NCI-H446 treated with DMSO at 0.1 percent for 48 hours (cell line): ENCODE measurements around the gene FJX1.
A peak's percentile ranks its signal among the peaks of the same experiment; 100 is the strongest.

ENCODE experiments used
- DNase-seq: peaks from one replicate; lab custom pipeline; 2025; lab: John Stamatoyannopoulos, UW

FJX1 gene

DNA sequence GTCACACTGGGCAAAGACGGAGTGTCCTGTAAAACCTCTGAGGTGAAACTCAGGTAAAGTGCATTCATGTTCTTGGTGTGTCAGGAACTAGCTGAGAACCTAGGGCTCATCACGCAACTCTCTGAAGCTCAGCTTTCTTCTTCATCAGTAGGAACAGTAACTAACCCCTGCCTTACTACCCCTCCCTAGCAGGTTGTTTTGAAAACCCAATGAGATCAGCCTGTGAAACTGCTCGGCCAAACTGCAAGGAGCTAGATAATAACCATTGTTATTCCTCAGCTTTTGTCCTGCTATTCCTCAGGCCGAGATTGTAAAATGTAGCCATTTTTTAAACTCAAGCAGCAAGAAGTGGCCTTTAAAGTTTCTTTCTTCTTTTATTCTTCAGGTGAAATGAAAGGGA is 9.8 kb upstream of the FJX1 start:
- no peak for DNase-seq

DNA sequence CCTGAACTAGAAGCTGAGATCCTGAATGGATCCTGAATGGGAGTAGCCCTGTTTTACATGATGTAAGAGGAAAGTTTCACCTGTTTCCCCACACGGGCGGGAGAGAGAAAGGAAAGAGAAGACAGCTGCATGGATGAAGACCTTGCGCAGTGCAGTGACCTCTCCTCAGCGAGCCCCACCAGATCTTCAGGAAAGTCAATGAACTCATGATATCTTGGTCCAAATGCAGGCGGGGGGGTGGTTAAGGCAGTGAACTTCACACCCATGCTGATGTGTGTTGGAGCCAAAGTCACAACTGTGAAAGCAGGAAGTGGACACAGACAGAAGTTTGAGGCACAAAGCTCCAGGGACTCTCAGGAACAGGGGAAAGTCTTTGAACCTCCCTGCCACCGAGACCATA is 8.6 kb upstream of the FJX1 start:
- no peak for DNase-seq

DNA sequence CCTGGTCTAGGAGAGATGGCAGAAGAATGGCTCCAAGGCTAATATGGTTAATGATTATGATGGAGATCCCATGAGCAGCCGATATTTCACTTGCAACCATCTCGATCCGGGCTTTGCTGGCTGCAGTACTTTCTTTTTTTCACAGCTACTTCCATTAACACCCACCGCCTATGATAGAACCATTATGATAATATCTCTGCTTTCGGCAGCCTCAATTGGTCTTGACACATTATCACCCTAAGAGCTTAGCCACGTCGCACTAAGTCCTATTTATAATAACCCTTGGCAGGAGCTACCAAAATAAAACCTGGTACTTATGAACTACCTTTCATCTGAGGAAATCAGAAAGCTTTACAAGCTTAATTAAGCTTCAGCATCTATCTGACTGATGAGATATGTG is 7.6 kb upstream of the FJX1 start:
- DNase-seq, result no peak

DNA sequence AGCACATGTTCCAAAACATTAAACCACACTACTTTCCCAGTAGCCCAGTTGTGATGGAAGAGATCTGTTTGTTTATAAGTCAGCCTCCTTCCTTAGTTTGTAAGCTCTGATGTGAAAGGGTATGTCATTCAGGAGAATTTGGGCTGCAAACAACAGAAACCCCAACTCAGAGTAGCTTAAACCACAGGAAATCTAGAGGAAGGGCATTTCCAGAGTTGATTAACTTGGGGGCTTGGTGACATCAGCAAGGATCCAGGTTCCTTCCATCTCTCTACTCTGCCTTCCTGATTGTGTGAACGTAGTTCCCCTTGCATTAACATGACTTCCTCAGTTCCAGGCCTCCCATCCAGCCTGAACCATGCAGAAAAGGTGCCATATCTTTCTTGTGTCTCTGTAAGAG is 6.5 kb upstream of the FJX1 start:
- no peak for DNase-seq

DNA sequence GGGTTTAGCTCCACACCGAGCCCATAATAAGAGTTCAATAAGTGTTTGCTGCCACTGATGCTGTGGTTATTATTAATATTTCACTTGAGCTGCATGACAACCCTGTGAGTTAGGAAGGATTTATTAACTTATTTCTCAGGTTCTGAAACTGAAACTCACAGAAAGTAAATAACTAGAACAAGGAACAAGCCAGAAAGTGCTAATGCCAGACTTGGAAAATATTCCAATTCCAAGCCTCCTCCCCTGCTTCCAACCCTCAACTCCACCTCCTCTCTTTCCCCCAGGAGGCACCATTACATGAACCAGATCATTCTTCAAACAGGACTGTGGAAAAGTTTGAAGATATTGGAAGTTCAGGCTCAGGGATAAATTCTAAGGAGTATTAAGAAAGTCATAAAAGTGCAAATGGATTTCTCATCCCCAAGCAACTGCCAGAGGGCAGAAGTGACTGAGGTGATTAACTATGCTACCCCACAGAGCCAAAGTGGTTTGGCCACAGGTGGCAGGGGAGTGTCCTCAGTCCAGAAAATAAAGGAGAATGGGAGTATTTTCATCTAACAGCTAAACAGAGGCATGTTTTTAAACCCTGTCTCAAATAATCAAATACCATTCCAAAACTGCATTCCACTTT is 3.2 kb upstream of the FJX1 start:
- no peak for DNase-seq

DNA sequence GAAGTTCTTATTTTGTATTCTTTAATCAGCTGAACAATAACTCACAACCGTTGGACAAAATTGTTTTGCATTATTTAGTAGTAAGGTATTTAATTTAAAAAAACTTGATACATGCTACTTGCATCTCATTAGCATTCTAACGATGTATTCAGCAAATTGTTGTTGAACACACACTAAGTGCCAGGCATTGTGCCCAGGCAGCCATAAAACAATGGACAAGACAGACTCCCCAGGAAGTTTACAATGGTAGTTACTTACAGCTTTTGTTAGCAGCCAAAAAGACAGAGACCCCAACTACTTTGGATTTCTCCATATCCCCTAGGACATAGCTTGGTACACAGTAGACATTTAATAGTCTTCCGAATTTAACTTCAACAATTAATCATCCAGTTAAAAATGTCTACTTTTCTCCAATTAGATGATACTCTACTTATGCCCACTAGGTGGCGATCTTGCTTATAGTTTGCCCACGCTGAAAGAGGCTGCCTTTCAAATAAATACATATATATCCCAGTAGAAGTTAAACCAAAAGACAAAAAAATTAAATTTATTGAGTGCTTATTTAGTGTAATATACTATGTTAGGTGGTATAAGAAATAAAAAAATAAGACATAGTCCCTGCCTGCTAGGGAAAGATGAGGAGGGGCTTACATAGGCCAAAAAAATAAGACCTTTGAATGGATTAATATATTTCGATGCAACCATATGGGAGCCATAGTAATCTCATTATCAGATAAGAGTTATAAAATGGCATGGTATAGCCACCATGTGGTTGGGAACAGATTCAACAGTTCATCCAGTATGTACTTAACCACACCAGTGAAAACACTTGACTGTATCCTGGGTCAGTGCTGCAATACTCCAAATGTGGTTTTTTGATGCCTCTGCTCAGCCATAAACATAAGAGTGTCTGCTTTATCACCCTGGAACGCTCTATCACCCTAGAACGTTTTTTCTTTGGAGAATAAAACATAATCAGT is 2.0 kb upstream of the FJX1 start:
- DNase-seq, result peak; percentile 77

DNA sequence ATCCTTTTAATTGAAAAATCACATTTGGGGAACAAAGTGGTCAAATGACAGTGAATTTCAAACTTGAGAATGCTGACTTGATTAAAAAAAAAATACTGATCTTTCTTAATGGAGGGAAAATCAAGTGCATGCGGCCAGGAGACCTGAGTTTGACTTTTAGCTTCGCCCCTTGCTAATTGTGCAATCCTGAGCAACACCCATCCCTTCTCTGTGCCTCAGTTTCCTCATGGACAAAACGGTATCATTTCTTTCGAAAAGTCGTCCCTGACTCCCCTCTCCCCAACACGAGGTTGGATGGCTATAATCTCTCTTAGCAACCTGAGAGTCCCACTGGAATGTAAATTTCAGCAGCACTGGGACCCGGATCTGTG is 959 bp upstream of the FJX1 start:
- no peak for DNase-seq

DNA sequence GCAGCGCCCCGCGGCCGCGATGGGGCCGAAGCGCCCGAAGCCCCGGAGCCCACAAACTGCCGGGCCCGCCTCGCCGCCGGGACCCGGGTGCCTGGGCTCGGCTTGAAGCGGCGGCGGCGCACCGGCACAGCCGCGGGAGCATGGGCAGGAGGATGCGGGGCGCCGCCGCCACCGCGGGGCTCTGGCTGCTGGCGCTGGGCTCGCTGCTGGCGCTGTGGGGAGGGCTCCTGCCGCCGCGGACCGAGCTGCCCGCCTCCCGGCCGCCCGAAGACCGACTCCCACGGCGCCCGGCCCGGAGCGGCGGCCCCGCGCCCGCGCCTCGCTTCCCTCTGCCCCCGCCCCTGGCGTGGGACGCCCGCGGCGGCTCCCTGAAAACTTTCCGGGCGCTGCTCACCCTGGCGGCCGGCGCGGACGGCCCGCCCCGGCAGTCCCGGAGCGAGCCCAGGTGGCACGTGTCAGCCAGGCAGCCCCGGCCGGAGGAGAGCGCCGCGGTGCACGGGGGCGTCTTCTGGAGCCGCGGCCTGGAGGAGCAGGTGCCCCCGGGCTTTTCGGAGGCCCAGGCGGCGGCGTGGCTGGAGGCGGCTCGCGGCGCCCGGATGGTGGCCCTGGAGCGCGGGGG is 346 bp downstream of the FJX1 start:
- no peak for DNase-seq

DNA sequence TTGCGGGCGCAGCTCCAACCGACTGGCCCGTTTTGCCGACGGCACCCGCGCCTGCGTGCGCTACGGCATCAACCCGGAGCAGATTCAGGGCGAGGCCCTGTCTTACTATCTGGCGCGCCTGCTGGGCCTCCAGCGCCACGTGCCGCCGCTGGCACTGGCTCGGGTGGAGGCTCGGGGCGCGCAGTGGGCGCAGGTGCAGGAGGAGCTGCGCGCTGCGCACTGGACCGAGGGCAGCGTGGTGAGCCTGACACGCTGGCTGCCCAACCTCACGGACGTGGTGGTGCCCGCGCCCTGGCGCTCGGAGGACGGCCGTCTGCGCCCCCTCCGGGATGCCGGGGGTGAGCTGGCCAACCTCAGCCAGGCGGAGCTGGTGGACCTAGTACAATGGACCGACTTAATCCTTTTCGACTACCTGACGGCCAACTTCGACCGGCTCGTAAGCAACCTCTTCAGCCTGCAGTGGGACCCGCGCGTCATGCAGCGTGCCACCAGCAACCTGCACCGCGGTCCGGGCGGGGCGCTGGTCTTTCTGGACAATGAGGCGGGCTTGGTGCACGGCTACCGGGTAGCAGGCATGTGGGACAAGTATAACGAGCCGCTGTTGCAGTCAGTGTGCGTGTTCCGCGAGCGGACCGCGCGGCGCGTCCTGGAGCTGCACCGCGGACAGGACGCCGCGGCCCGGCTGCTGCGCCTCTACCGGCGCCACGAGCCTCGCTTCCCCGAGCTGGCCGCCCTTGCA is 1.0 kb downstream of the FJX1 start:
- peak; percentile 26 for DNase-seq

DNA sequence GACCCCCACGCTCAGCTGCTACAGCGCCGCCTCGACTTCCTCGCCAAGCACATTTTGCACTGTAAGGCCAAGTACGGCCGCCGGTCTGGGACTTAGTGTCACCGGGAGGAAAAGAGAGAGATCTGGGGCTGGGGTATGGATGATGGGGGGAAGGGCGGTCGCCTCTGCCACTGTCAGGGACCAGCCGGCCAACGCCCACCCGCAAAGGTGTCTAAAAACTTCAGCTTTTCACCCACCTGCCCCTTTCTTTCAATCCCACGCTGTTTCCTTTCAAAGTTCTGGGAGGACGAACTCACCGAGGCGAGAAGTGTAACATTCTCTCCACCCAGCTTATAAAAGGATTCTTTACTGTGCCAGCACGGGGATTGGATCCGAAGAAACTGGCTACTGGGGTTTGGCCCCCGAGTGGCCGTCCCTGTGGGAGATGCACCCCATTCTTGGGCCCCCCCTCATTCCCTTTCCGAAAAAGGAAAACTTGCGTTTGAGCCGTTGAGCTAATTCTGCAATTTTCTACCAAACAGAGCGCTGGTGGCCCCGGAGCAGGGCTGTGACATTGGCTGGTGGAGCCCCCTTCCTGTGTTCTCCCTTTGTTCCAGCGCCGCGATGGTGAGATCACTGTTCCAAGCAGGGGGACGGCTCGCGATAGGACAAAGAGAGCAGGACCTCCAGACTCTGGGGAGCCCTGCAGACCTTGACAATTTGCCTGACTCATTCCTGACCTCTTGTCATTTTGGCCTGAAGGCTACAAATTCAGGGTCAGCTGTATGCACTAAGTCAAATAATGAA is 1.8 kb downstream of the FJX1 start:
- DNase-seq, result peak; percentile 35

DNA sequence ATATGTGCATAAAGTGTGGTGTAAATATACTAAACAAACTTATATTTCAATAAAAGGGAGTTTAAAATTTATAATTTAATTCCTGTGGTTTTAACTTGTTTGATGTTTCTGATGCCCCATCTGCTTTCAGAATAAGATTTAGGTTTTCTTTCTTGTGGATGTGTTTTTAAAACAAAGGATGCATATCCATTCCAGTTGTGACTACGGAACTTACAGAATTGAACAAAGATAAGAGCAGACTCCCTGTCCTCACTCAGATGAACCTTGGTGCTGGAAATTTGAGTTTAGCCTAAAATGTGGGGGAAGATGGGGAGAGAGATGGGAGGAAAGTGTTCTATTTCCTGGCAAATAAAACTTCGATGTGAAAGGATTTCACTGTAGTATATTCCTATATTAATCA is 2.5 kb downstream of the FJX1 start:
- DNase-seq, result no peak

DNA sequence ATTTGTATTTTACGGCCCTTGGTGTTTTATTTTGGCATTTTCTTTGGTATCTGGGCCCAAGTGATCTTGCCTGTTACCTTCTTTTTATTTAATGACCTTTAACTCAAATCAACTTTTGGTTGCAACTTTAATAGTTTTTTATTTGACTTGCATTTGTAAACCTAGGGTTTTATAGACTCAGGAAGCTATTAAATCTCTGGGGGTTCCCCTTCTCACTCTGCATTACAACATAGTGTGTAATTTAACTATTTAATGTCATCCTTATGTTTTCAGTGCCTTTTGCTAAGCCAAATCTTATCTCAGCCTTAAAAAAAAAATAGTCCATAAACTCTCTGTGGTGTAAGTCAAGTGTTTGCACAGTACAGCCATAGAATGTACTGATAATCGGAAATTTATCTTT is 3.4 kb downstream of the FJX1 start:
- DNase-seq, result no peak

DNA sequence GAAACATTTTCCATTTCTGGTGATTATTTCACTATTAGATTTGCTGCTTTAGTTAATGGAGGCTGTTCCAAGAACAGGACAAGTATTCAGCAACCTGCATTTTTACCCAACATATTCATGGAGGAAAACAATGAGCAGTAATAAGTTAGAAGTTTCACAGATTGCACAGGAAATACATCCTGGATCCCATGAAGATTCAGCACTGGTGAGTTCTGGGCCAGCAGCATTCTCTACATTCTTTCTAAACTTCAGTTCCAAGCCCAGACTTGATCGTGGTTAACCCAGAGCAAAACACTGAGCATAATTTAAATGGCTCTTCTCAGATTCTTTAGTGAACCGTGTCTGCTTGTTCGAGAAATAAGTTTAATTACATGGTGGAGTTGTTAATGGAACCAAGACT is 3.8 kb downstream of the FJX1 start:
- no peak for DNase-seq

DNA sequence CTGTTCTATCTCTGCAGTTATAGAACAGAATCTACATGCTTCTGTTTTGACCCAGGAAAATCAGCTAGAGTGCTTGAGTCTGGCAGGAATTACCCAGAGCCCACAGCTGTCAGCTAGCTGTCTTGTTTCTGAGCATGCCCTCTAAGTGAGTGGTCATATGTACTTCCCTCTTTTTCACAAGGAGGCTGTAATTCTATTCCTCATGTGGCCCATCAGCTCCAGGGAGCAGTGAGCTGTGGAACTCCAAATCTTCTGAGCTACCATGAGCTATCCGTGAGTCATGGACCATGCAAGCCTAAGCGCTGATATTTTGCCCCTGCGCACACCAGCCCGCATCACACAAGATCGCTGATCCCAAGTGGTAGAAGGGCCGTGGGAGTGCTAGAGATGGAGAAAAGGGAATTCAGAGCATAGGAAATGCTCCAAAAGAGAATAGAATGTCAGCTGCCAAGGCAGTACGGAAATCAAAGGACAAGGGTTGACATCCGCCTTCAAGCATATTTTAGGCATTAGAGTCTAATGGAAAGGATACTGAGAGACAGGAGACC is 5.4 kb downstream of the FJX1 start:
- DNase-seq, result peak; percentile 23

DNA sequence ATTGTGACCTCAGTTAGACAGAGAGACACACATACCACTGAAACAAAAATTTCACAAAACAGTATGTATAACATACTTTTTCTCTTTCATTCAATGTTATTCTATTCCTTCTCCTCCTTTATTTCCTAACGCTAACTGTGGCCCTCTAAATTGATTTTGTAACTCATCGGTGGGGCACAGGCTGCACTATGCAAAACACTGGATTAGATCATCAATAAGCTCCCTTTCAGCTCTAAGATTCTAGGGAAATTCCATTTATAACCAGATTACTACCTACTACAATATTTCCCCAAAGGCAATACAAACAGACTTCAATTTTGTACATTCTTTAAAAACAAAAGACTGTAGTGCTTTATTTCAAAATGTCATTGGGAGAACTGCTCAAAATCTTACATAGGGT is 6.1 kb downstream of the FJX1 start:
- no peak for DNase-seq

DNA sequence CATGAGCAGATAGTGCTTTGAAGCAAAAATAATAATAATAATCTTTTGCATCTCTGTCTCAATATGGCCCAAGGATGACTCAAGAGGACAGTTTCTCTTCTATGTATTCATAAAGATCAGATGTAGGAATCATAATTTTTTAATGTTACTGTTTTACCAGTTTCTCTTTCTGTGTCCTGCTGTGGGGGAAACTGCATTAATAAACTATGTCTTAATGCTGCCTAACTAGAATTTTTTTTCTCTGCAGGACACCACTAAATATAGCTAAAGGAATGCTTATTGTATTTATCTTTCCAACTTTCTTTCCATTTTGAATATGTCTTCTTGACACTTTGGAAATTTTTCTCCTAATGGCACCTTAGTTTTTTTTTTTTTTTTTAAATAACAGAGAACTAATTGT is 6.5 kb downstream of the FJX1 start:
- DNase-seq, result no peak

DNA sequence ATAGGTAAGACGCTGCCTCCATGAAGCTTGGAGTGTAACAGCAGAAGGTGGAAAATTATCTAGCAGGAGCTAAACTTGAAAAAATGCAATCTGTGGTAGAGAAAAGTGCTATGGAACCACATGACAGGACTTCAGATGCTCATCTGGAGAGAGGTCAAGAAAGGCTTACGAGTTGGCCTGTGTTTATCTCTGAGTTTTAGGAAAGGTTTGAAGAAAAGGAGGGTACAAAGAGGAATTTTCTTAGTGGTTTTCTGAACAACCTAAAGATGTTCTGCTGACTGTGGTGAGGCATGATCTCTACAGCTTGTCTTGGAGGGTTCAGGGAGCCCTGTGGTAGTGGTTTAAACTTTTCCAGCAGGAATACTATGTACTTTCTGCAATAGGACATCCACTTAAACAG is 8.2 kb downstream of the FJX1 start:
- no peak for DNase-seq

DNA sequence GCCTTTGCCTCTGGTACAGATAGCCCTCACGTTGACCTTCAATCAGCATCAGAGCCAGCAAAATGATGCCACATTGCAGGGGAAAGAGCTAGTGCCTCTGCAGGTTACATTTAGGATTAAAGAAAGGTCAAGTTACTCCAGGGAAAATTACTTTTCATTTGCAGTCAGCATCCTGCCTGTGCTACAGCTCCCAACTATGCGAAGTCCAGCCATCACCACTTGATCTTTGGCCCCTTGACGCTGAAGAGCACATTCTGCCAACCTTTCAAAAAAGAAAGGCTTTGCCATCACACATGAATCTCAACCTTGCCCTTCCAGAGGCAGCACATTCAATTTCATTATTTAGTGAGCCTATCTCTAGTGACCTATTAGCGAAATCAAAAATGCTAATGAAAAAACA is 11.3 kb downstream of the FJX1 start:
- DNase-seq, result no peak

DNA sequence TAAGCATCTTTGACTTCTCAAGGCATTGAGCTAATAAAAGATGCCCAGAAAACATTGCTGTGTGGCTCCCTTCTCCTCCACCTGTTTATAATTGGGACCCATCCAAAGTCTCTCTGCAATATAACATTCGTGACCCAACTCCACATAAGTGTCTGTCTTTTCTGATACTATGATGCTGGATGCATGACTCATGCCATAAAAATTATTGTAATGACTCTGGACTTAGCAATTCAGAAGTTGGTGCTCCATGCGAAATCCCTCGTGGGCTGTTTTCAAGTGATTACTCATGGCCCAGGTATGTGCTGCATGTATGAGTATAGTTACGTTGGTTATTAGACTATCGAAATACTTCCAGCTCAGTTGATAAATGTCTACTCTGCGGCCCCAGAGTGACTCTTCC is 11.7 kb downstream of the FJX1 start:
- DNase-seq, result peak; percentile 48

DNA sequence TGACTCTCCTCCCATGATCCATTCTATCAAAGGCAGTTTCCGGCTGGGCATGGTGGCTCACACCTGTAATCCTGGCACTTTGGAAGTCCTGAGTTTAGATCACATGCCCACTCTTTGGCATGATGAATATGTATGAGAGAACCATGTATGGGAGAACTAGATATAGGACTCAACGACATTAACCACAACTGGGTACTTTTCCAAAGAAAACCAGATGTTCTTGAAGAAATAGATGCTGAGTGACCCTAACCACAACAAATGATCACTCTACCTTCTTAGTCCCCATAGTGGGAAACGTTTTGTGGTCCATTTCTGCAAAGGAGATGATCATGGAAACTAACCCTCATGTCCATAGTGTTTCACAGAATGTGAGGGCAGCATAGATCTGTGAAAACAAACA is 13.6 kb downstream of the FJX1 start:
- no peak for DNase-seq

DNA sequence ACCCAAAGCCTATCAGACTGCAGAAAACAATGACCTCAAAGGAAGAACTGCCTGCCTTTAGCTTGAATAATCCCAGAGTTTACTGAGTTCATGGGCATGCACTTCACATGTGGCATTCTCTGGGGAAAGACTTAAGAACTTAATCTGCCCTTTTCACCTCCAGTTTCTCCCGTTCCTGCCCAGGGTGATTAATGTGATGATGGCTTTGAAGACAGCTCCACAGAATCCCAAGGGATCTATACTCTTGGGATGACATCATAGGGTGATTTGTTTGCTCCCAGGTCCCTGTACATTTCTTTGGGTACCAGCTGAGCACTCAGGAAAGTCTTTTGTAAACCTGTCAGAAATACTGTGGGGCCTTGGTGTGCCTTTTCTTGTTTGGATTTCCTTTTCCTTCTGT is 14.0 kb downstream of the FJX1 start:
- no peak for DNase-seq
